MCF 10A (cell line): ENCODE measurements around the gene KRTAP1-3. TPM values are rescaled to one million over a fixed set of nuclear protein-coding genes. Genes with fewer than 3 reads are reported as not detected.
"Not testable (repeated sequence)": the region's sequence is repeated elsewhere in the genome, so short reads cannot be mapped to it uniquely, and the experiment has no call there.

Experiments
- Bru-seq: library from RNA; stranded (reverse); fragments of 400-500 nt; gene quantifications from one replicate; lab custom pipeline; 2021; lab: Mats Ljungman, UMichigan
- BruChase-seq, 2 experiments: library from RNA; stranded (reverse); fragments of 400-500 nt; gene quantifications; one replicate each; lab custom pipeline; 2021; lab: Mats Ljungman, UMichigan
- BruUV-seq: library from RNA; stranded (reverse); fragments of 400-500 nt; replicated peaks from 2 replicates; lab custom pipeline; 2021; lab: Mats Ljungman, UMichigan
- CTCF ChIA-PET: fragments of 300-600 bp; sonication (Branson Sonifier 250); formaldehyde crosslinking; extraction: SDS; loops from one replicate; lab custom pipeline; 2021; ENCODE audit warnings: antibody characterized with exemption, inconsistent platforms; lab: Yijun Ruan, JAX
- POLR2A ChIA-PET: fragments of 300-600, 350-650 bp; sonication (Branson Sonifier 250); formaldehyde crosslinking; extraction: SDS; loops from one replicate; lab custom pipeline; 2020; ENCODE audit warnings: antibody characterized with exemption, inconsistent platforms; lab: Yijun Ruan, JAX
- DNase-seq: peaks from one replicate; pipeline ENCODE4 v3.0.0-alpha.2; 2018; ENCODE audit not compliant: unreplicated experiment
- H3K27ac Mint-ChIP-seq: one replicate; pipeline ENCODE4 v1.8.0; 2022; ENCODE audit warnings: mild to moderate bottlenecking, low read depth, mixed read lengths; ENCODE audit not compliant: unreplicated experiment
- H3K27me3 Mint-ChIP-seq: one replicate; pipeline ENCODE4 v1.8.0; 2022; ENCODE audit warnings: mixed read lengths; ENCODE audit not compliant: insufficient read depth, unreplicated experiment
- H3K36me3 Mint-ChIP-seq: one replicate; pipeline ENCODE4 v1.8.0; 2022; ENCODE audit warnings: mild to moderate bottlenecking, moderate library complexity, mixed read lengths; ENCODE audit not compliant: insufficient read depth, unreplicated experiment
- H3K4me1 Mint-ChIP-seq: one replicate; pipeline ENCODE4 v1.8.0; 2022; ENCODE audit warnings: mixed read lengths; ENCODE audit not compliant: insufficient read depth, unreplicated experiment
- H3K4me3 Mint-ChIP-seq: one replicate; pipeline ENCODE4 v1.8.0; 2022; ENCODE audit warnings: mild to moderate bottlenecking, moderate library complexity, mixed read lengths; ENCODE audit not compliant: unreplicated experiment
- H3K9me3 Mint-ChIP-seq: one replicate; pipeline ENCODE4 v1.8.0; 2022; ENCODE audit warnings: mixed read lengths; ENCODE audit not compliant: unreplicated experiment
- intact Hi-C: fragments of 100-400 bp; cut with micrococcal nuclease; formaldehyde crosslinking; loops from 2 replicates; pipeline ENCODE4 v1.14.1; 2022
- long read RNA-seq: library from polyadenylated mRNA; stranded (forward); transcript quantifications from one replicate; pipeline ENCODE4 v2.0.0, GENCODE V29; 2022
- total RNA-seq: library from RNA; stranded (reverse); gene quantifications from 2 replicates; pipeline ENCODE4 v1.2.3, GENCODE V29; 2022
- TF ChIP-seq, protein P1 (sequence below): fragments of 200-600 bp; IDR thresholded peaks from one replicate; pipeline ENCODE4 v1.8.0; 2022; ENCODE audit warnings: antibody characterized with exemption, mild to moderate bottlenecking; ENCODE audit not compliant: unreplicated experiment

KRTAP1-3 gene, protein sequence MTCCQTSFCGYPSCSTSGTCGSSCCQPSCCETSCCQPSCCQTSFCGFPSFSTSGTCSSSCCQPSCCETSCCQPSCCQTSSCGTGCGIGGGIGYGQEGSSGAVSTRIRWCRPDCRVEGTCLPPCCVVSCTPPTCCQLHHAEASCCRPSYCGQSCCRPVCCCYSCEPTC
- total RNA-seq (not detected in 2 replicates), Bru-seq, nascent RNA (not detected), BruChase-seq, experiment 1, labeled RNA remaining after a 6-hour chase (not detected), BruChase-seq, experiment 2, labeled RNA remaining after a 2-hour chase (not detected)
- long read RNA-seq = 0 reads

DNA sequence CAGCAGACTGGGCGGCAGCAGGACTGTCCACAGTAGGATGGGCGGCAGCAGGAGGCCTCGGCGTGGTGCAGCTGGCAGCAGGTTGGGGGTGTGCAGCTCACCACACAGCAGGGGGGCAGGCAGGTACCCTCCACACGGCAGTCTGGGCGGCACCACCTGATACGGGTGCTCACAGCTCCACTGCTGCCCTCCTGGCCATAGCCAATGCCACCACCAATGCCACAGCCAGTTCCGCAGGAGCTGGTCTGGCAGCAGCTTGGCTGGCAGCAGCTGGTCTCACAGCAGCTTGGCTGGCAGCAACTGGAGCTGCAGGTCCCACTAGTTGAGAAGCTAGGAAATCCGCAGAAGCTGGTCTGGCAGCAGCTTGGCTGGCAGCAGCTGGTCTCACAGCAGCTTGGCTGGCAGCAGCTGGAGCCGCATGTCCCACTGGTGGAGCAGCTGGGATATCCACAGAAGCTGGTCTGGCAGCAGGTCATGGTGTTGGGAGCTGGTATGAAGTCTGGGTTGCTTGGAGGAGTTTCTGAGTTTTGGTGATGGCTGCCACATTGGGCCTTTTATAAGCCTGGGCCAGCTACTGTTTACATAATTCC, at the start of gene KRTAP1-3:
KRTAP1-3 (minus strand) TSS at position 529 of the 590 bp plus-strand sequence; CDS start at position 476, 53 bp downstream.
- H3K36me3 Mint-ChIP-seq, H3K27ac Mint-ChIP-seq, H3K9me3 Mint-ChIP-seq, BruUV-seq, intact Hi-C loops, H3K4me1 Mint-ChIP-seq, DNase-seq, H3K4me3 Mint-ChIP-seq, H3K27me3 Mint-ChIP-seq: not testable (repeated sequence)
- ChIA-PET CTCF (interaction anchor here (0.6 kb wide), 1 partner anchor 227 kb away, joined by 3 read pairs; no protein-coding TSS in a partner anchor), POLR2A (interaction anchor here (0.7 kb wide), 1 partner anchor 644 kb away, joined by 4 read pairs; no protein-coding TSS in a partner anchor)

GRCh38 chr17:41084100-41084856, 49.6 kb upstream of the KRTAP1-3 start, which contains the start of gene KRTAP4-7:
TSS of gene KRTAP4-7 (plus strand) at chr17:41084150. CDS start at chr17:41084207, 57 bp downstream.
- CTCF ChIA-PET, BruUV-seq, H3K9me3 Mint-ChIP-seq, H3K4me3 Mint-ChIP-seq, H3K36me3 Mint-ChIP-seq, intact Hi-C loops, DNase-seq, H3K27me3 Mint-ChIP-seq, H3K27ac Mint-ChIP-seq: not testable (repeated sequence)
- POLR2A ChIA-PET = interaction anchor here (0.6 kb wide), 1 partner anchor 59 kb away, joined by 3 read pairs; no protein-coding TSS in a partner anchor
- peaks cover 16% of the 10 kb centered on the region for H3K4me1 Mint-ChIP-seq

DNA sequence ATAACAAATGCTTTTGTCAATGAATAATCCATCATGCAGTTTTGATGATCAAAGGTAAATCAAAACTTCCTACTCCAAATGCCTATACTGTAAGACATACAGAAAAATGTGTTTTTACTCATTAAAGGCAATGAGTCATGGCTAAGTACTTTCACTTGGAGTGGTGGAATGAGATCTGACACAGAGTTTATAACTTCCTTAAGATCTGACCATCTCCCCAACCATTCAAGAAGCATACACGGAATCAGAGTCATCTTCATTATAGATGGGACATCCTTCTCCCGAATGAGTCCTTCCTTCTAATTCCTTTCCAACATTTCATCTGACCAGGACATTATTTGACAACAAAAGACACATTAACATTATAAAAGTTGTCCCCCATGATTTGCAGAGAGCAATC, 48.8 kb upstream of the KRTAP1-3 start:
- H3K9me3 Mint-ChIP-seq, DNase-seq, H3K4me3 Mint-ChIP-seq, H3K27me3 Mint-ChIP-seq, intact Hi-C loops, CTCF ChIA-PET, H3K27ac Mint-ChIP-seq, BruUV-seq, H3K36me3 Mint-ChIP-seq: not testable (repeated sequence)
- POLR2A ChIA-PET = interaction anchor here (0.6 kb wide), 1 partner anchor 58 kb away, joined by 3 read pairs; no protein-coding TSS in a partner anchor
- peaks cover 16% of the 10 kb centered on the region for H3K4me1 Mint-ChIP-seq

GRCh38 chr17:41082626-41083025, 48.0 kb upstream of the KRTAP1-3 start:
- ChIA-PET POLR2A (no interaction called here), CTCF (no interaction called here)
- H3K36me3 Mint-ChIP-seq = no peaks in the 10 kb centered on the region
- H3K27me3 Mint-ChIP-seq = no peaks in the 10 kb centered on the region
- peak; percentile 33 for DNase-seq
- intact Hi-C loops = no loop called here
- H3K9me3 Mint-ChIP-seq = no peaks in the 10 kb centered on the region
- TF ChIP-seq, protein P1, sequence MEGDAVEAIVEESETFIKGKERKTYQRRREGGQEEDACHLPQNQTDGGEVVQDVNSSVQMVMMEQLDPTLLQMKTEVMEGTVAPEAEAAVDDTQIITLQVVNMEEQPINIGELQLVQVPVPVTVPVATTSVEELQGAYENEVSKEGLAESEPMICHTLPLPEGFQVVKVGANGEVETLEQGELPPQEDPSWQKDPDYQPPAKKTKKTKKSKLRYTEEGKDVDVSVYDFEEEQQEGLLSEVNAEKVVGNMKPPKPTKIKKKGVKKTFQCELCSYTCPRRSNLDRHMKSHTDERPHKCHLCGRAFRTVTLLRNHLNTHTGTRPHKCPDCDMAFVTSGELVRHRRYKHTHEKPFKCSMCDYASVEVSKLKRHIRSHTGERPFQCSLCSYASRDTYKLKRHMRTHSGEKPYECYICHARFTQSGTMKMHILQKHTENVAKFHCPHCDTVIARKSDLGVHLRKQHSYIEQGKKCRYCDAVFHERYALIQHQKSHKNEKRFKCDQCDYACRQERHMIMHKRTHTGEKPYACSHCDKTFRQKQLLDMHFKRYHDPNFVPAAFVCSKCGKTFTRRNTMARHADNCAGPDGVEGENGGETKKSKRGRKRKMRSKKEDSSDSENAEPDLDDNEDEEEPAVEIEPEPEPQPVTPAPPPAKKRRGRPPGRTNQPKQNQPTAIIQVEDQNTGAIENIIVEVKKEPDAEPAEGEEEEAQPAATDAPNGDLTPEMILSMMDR = no peak
- no TSS peak for BruUV-seq
- H3K4me3 Mint-ChIP-seq = no peak overlapping the region
- peaks cover 16% of the 10 kb centered on the region for H3K4me1 Mint-ChIP-seq
- H3K27ac Mint-ChIP-seq = no peak overlapping the region

GRCh38 chr17:41076788-41077187, 42.1 kb upstream of the KRTAP1-3 start:
- DNase-seq = no peak
- intact Hi-C loops = no loop called here
- TF ChIP-seq, protein P1 = no peak
- ChIA-PET POLR2A (no interaction called here), CTCF (no interaction called here)
- BruUV-seq = no TSS peak
- Mint-ChIP-seq H3K36me3 (no peaks in the 10 kb centered on the region), H3K4me3 (no peak overlapping the region), H3K27ac (no peak overlapping the region), H3K9me3 (no peaks in the 10 kb centered on the region), H3K27me3 (peaks cover 8% of the 10 kb centered on the region), H3K4me1 (no peaks in the 10 kb centered on the region)
